Mesenchymal stem cell (in vitro differentiated cells and primary cell): ENCODE data around the gene AKT1.

Experiments used
- DNase-seq: peaks from one replicate; pipeline ENCODE4 v3.0.0-alpha.2; 2013
- H2AFZ ChIP-seq: one replicate; pipeline ENCODE4 v1.6.1; 2013; ENCODE audit warnings: low read depth, mild to moderate bottlenecking, control low read depth, inconsistent platforms, low read length, moderate library complexity
- H2AK5ac ChIP-seq: 2 replicates; pipeline ENCODE4 v1.6.1; 2013; ENCODE audit warnings: low read length, moderate library complexity, mild to moderate bottlenecking, inconsistent platforms; ENCODE audit not compliant: severe bottlenecking
- H2BK120ac ChIP-seq: one replicate; pipeline ENCODE4 v1.6.1; 2013; ENCODE audit warnings: low read depth, mild to moderate bottlenecking, inconsistent platforms, low read length, moderate library complexity
- H2BK12ac ChIP-seq, 2 experiments: one replicate each; pipeline ENCODE4 v1.6.1; 2013; ENCODE audit warnings: inconsistent platforms in 2 of 2, low read length in 2 of 2, mild to moderate bottlenecking in 2 of 2, moderate library complexity in 2 of 2, control low read depth in 1 of 2
- H2BK15ac ChIP-seq: one replicate; pipeline ENCODE4 v1.6.1; 2013; ENCODE audit warnings: mild to moderate bottlenecking, low read depth, inconsistent platforms; ENCODE audit not compliant: poor library complexity, severe bottlenecking
- H2BK5ac ChIP-seq: 2 replicates; pipeline ENCODE4 v1.6.1; 2013; ENCODE audit warnings: low read depth, mild to moderate bottlenecking, low read length, control low read depth, inconsistent platforms; ENCODE audit not compliant: poor library complexity, severe bottlenecking
- H3K14ac ChIP-seq, 2 experiments: one replicate each; pipeline ENCODE4 v1.6.1; 2013; ENCODE audit warnings: inconsistent platforms in 2 of 2, low read length in 2 of 2, control low read depth in 1 of 2, mild to moderate bottlenecking in 1 of 2, moderate library complexity in 1 of 2
- H3K18ac ChIP-seq, 2 experiments: one replicate each; pipeline ENCODE4 v1.6.1; 2013; ENCODE audit warnings: inconsistent platforms in 2 of 2, low read length in 2 of 2, control low read depth in 1 of 2, low read depth in 1 of 2, mild to moderate bottlenecking in 1 of 2
- H3K23ac ChIP-seq, 2 experiments: one replicate each; pipeline ENCODE4 v1.6.1; 2013; ENCODE audit warnings: inconsistent platforms in 2 of 2, low read length in 2 of 2, mild to moderate bottlenecking in 2 of 2, moderate library complexity in 2 of 2, control low read depth in 1 of 2
- H3K27ac ChIP-seq: 2 replicates; pipeline ENCODE4 v1.5.1; 2013; ENCODE audit warnings: mild to moderate bottlenecking, moderate library complexity, low read length, control low read depth, inconsistent platforms; ENCODE audit not compliant: poor library complexity, severe bottlenecking
- H3K27me3 ChIP-seq, 2 experiments: 2 replicates each; pipeline versions ENCODE4 v1.6.1 to v1.7.0; 2013; ENCODE audit warnings: low read length in 2 of 2, mild to moderate bottlenecking in 2 of 2, moderate library complexity in 2 of 2, control low read depth in 1 of 2, inconsistent platforms in 1 of 2; ENCODE audit not compliant: control insufficient read depth in 1 of 2, insufficient read depth in 1 of 2
- H3K36me3 ChIP-seq, 2 experiments: 2 replicates each; pipeline versions ENCODE4 v1.6.1 to v1.7.0; 2013; ENCODE audit warnings: low read length in 2 of 2, control low read depth in 1 of 2, inconsistent platforms in 1 of 2, low read depth in 1 of 2, mild to moderate bottlenecking in 1 of 2; ENCODE audit not compliant: insufficient read depth in 2 of 2, control insufficient read depth in 1 of 2
- H3K4ac ChIP-seq, 2 experiments: one replicate each; pipeline ENCODE4 v1.6.1; 2013; ENCODE audit warnings: inconsistent platforms in 2 of 2, low read length in 2 of 2, mild to moderate bottlenecking in 2 of 2, moderate library complexity in 2 of 2, control low read depth in 1 of 2, low read depth in 1 of 2
- H3K4me1 ChIP-seq: 2 replicates; pipeline ENCODE4 v1.6.1; 2013; ENCODE audit warnings: low read depth, low read length, control low read depth; ENCODE audit not compliant: control insufficient read depth, insufficient read depth
- H3K4me2 ChIP-seq: 2 replicates; pipeline ENCODE4 v1.6.1; 2013; ENCODE audit warnings: low read length, mild to moderate bottlenecking, inconsistent platforms; ENCODE audit not compliant: poor library complexity, severe bottlenecking
- H3K4me3 ChIP-seq, 2 experiments: 2 replicates each; pipeline versions ENCODE4 v1.5.1 to v1.7.0; 2013; ENCODE audit warnings: low read length in 2 of 2, mild to moderate bottlenecking in 2 of 2, control low read depth in 1 of 2, low read depth in 1 of 2; ENCODE audit not compliant: insufficient read depth in 1 of 2
- H3K79me1 ChIP-seq: replicated peaks from 2 replicates; pipeline ENCODE4 v1.6.1; 2013; ENCODE audit warnings: mild to moderate bottlenecking, control low read depth, low read length, inconsistent platforms; ENCODE audit not compliant: poor library complexity, severe bottlenecking
- H3K9ac ChIP-seq: 2 replicates; pipeline ENCODE4 v1.7.0; 2013; ENCODE audit warnings: mild to moderate bottlenecking, low read length, moderate library complexity
- H3K9me3 ChIP-seq: 2 replicates; pipeline ENCODE4 v1.7.0; 2013; ENCODE audit warnings: mild to moderate bottlenecking, low read length; ENCODE audit not compliant: control insufficient read depth
- H4K8ac ChIP-seq: one replicate; pipeline ENCODE4 v1.6.1; 2013; ENCODE audit warnings: inconsistent platforms, mild to moderate bottlenecking, low read length, moderate library complexity
- H4K91ac ChIP-seq: one replicate; pipeline ENCODE4 v1.6.1; 2013; ENCODE audit warnings: mild to moderate bottlenecking, low read length, inconsistent platforms
- WGBS: methylation state at CpG from one replicate; pipeline ENCODE4 v1.1.7; 2013; ENCODE audit warnings: mixed read lengths; 5-methylcytosine and 5-hydroxymethylcytosine counted together

Gene AKT1

DNA sequence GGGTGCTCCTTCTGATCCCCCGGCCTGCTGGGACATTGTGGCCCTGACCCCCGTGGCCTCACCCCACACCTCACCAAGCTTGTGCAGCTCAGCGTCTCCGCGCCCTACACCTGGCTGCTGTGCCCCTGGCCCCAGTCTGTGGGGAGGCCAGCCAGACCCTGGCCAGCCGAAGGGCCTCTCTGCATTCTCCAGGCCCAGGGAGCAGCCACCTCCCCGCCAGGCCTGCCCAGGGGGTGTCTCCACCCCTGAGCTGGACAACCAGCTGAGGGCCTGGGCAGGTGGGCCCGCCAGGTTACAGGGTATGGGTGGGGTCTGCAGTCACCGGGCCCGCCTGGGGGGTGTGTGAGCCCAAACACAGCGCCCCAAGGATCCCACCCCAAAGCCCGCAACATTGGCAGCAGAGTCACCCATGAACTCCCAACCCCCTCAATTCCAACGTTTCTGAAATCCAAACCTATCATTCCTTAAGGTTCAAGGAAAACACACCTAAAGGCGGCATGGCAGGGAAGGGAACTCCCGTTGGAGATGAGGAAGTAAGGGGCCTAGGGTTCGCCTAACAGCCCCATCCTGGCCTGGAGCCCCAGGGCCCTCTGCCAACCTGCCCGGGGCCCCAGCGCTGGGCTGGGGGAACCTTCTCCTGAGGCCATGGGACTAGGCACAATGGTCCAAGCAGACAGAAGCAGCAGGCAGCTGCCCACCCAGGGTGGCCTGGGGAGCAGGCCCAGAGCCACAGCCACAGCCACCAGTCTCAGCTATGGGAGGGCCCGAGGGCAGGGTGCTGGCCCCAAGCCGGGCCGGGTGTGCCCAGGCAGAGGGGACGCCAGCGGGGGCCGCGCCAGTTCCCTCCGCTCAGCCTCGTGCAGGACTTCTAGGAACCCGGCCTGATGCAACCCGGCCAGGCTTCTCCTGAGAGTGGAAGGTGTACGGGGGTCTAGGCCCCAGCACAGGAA is 8.5 kb downstream of the AKT1 start:
- no peak for DNase-seq
- H3K23ac ChIP-seq = no peak overlapping the region
- no peak overlapping the region for H4K91ac ChIP-seq
- H3K18ac ChIP-seq = no peak overlapping the region
- no peak overlapping the region for H2BK12ac ChIP-seq
- no peak overlapping the region for H2BK120ac ChIP-seq
- WGBS = 94% methylated on average over 25 of the region's 30 CpGs
- H3K4me2 ChIP-seq = no peak overlapping the region
- peaks cover 59% of the 10 kb centered on the region for H3K79me1 ChIP-seq
- H2AK5ac ChIP-seq = no peak overlapping the region
- no peaks in the 10 kb centered on the region for H3K27me3 ChIP-seq
- no peak overlapping the region for H3K9ac ChIP-seq
- no peaks in the 10 kb centered on the region for H3K9me3 ChIP-seq
- H2AFZ ChIP-seq = no peak overlapping the region
- no peak overlapping the region for H3K14ac ChIP-seq
- no peak overlapping the region for H3K27ac ChIP-seq
- no peak overlapping the region for H3K4me3 ChIP-seq
- peaks cover 34% of the 10 kb centered on the region for H3K4me1 ChIP-seq
- peaks cover 33 to 100% of the 10 kb centered on the region in 2 experiments for H3K36me3 ChIP-seq
- H2BK15ac ChIP-seq = no peak overlapping the region
- no peak overlapping the region for H4K8ac ChIP-seq
- no peak overlapping the region for H3K4ac ChIP-seq
- H2BK5ac ChIP-seq = no peak overlapping the region

DNA sequence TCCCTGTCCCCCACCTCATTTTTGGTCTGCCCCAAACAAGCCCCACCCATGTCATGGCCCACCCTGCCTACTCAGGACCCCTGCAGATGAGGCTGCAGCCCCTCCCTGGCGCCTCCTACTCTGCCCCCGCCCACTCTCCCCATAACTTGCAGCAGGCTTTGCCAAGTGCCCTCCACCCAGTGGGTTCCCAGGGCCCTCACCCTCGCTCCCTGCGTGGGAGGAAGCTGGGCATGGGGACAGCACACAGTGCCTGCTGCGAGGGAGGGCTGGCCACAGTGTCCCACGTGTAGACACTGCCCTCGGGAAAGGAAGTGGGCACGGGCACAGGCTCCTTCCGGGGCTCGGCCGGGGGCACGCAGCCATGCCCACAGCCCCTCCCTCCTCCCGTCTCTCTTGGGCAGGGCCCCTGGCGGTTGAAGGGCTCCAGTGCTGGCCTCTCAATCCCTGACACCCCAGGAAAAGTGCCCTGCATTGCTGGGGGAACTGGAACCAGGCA is 9.4 kb downstream of the AKT1 start:
- Histone ChIP-seq H3K23ac (no peak overlapping the region), H2BK5ac (no peak overlapping the region), H3K4me3 (no peak overlapping the region), H2BK120ac (no peak overlapping the region), H3K4ac (no peak overlapping the region), H3K27me3 (no peaks in the 10 kb centered on the region), H3K9me3 (no peaks in the 10 kb centered on the region), H3K4me1 (peaks cover 35% of the 10 kb centered on the region), H3K18ac (no peak overlapping the region), H3K79me1 (peaks cover 61% of the 10 kb centered on the region), H3K9ac (no peak overlapping the region), H3K36me3 (peaks cover 25 to 100% of the 10 kb centered on the region in 2 experiments), H2AFZ (no peak overlapping the region), H3K14ac (no peak overlapping the region), H4K91ac (no peak overlapping the region), H2BK15ac (no peak overlapping the region), H4K8ac (no peak overlapping the region), H2BK12ac (no peak overlapping the region), H3K27ac (no peak overlapping the region), H2AK5ac (no peak overlapping the region), H3K4me2 (no peak overlapping the region)
- 97% methylated on average over 12 of the region's 14 CpGs for WGBS
- no peak for DNase-seq

DNA sequence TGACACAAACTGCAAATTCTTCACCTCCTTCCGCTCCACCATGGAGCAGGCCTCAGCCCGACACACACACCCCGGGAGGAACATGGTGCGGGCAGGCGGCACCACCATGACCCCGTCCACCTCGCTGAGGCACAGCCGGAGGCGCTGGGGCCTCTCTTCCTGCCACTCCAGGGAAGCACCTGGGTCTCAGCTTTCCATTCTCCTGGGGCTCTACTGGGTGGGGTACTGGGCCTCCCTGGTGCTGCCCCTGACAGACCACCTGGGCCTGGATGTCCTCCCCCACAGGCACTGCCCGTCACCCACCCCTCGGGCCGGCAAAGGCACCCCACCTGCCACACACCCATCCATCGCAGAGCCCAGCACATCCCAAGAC is 9.9 kb downstream of the AKT1 start:
- H3K18ac ChIP-seq = no peak overlapping the region
- H3K79me1 ChIP-seq = peaks cover 61% of the 10 kb centered on the region

DNA sequence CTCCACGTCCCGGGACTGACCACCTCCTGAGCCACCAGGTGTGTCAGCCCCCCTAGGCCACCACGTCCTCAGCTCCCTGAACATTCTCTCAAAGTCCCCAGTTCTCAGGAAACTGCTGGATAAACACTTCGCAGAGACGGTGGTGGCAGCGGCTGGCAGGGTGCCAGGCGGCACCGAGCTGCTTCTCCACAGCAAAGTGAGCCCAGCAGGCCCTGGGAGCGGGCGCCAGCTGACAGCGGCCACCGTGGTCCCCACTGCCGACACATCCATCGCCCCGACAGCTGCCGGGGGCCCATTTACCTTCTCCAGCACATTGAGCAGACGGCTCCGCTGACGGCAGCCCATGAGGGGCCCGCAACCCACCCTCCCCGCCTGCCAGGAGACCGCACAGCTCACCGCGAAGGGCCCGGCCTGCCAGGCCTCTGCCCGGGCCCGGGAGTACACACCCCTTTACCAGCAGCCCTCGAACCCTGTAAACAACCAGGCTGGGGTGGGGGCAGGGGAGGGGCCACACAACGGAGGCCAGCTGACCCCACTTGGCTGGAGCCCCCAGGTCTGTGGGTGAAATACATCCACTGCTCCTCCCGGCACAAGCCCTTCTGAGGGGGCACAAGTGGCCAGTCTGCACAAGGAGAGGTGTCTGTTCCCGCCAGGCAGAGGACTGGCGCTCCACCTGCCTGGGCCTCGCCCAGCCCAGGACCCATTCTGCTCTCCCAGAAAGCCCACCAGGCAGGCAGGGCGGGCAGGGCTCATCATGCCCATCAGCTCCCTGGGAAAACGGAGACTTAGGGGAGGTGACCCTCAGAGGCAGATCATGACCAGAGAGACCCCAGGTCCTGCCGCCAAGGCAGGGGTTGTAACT is 10.5 kb downstream of the AKT1 start:
- Histone ChIP-seq H3K9me3 (no peaks in the 10 kb centered on the region), H2BK120ac (no peak overlapping the region), H3K27me3 (no peaks in the 10 kb centered on the region), H4K91ac (peak overlapping the region; percentile 53), H3K4me1 (peaks cover 30% of the 10 kb centered on the region), H2BK12ac (no peak overlapping the region), H3K18ac (no peak overlapping the region), H4K8ac (no peak overlapping the region), H3K4ac (no peak overlapping the region), H2BK15ac (no peak overlapping the region), H3K79me1 (peaks cover 60% of the 10 kb centered on the region), H2BK5ac (no peak overlapping the region), H3K36me3 (peaks cover 15 to 100% of the 10 kb centered on the region in 2 experiments), H3K27ac (no peak overlapping the region), H3K23ac (no peak overlapping the region), H3K14ac (no peak overlapping the region), H3K4me2 (no peak overlapping the region), H3K4me3 (no peak overlapping the region), H3K9ac (no peak overlapping the region), H2AFZ (no peak overlapping the region), H2AK5ac (no peak overlapping the region)
- no peak for DNase-seq
- WGBS = 89% methylated on average over 34 of the region's 36 CpGs

More for the DNA sequence above, 9.9 kb downstream of the AKT1 start:
- Histone ChIP-seq H3K9me3 (no peaks in the 10 kb centered on the region), H2BK5ac (no peak overlapping the region), H3K4ac (no peak overlapping the region), H2BK120ac (no peak overlapping the region), H3K27ac (no peak overlapping the region), H4K91ac (no peak overlapping the region), H3K9ac (no peak overlapping the region), H2AFZ (no peak overlapping the region), H3K36me3 (peaks cover 20 to 100% of the 10 kb centered on the region in 2 experiments), H4K8ac (no peak overlapping the region), H2BK12ac (no peak overlapping the region), H3K4me2 (no peak overlapping the region), H3K23ac (no peak overlapping the region), H3K4me1 (peaks cover 34% of the 10 kb centered on the region), H3K14ac (no peak overlapping the region), H3K4me3 (no peak overlapping the region), H2AK5ac (no peak overlapping the region), H2BK15ac (no peak overlapping the region), H3K27me3 (no peaks in the 10 kb centered on the region)
- WGBS = 97% methylated on average over 13 of the region's 13 CpGs
- no peak for DNase-seq
